Measurements from ENCODE around the gene RNF34.

Gene RNF34

DNA sequence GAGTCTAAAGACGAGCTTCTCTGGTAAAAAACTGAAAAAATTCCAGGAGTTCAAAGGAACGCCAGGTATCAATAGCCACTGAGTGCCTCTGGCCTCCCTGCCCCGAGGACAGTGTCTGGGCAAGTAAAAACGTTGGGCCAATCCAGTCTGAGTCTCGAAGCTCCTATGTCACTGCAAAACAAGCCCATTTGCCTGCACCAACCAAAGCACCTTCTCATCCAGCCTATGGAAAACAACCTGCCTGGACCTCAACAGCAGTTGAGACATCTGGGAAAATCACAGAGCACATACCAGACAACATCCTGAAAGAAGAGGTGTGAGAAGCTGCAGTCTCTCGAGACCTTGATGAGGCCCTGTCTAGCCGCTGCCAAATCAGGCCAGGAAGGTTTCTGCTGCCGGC lies 56.6 kb downstream of the RNF34 start:
- no peak overlapping the region for H3K27ac Mint-ChIP-seq
- TF ChIP-seq, protein P1, sequence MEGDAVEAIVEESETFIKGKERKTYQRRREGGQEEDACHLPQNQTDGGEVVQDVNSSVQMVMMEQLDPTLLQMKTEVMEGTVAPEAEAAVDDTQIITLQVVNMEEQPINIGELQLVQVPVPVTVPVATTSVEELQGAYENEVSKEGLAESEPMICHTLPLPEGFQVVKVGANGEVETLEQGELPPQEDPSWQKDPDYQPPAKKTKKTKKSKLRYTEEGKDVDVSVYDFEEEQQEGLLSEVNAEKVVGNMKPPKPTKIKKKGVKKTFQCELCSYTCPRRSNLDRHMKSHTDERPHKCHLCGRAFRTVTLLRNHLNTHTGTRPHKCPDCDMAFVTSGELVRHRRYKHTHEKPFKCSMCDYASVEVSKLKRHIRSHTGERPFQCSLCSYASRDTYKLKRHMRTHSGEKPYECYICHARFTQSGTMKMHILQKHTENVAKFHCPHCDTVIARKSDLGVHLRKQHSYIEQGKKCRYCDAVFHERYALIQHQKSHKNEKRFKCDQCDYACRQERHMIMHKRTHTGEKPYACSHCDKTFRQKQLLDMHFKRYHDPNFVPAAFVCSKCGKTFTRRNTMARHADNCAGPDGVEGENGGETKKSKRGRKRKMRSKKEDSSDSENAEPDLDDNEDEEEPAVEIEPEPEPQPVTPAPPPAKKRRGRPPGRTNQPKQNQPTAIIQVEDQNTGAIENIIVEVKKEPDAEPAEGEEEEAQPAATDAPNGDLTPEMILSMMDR (IDR thresholded peaks at IDR 0.05; ENCODE audit: unreplicated experiment in 3 of 3) = no peak
- peaks cover 20% of the 10 kb centered on the region for H3K4me1 Mint-ChIP-seq
- H3K4me3 Mint-ChIP-seq = no peak overlapping the region
- H3K36me3 Mint-ChIP-seq (ENCODE audit: low read depth) = peaks cover 22% of the 10 kb centered on the region
- H3K9me3 Mint-ChIP-seq = no peaks in the 10 kb centered on the region
- H3K27me3 Mint-ChIP-seq (ENCODE audit: low read depth) = no peaks in the 10 kb centered on the region

DNA sequence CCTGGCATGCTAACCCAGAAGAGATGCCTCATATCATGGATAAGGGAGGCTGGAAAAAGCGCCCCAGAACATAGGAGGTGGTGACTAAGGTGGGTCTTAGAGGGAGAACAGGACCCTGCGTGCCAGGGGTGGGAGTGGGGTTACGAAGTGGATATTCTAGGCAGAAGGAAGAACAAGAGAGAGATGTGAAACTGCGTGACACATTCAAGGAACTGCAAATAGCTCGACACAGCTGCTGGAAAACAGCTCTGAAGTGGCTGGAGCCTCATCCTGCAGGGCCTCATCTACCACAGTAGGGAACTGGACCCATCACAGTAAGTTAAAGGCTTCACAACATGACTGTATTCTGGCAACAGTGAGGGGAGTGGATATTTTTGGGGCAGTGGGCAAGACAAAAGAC lies 61.1 kb downstream of the RNF34 start:
- Mint-ChIP-seq H3K9me3 (no peaks in the 10 kb centered on the region), H3K36me3 (ENCODE audit: low read depth) (peaks cover 18% of the 10 kb centered on the region), H3K4me3 (no peak overlapping the region), H3K27me3 (ENCODE audit: low read depth) (peaks cover 1% of the 10 kb centered on the region), H3K27ac (no peak overlapping the region), H3K4me1 (peaks cover 17% of the 10 kb centered on the region)
- TF ChIP-seq, protein P1 (IDR thresholded peaks at IDR 0.05; ENCODE audit: unreplicated experiment in 3 of 3) = no peak

DNA sequence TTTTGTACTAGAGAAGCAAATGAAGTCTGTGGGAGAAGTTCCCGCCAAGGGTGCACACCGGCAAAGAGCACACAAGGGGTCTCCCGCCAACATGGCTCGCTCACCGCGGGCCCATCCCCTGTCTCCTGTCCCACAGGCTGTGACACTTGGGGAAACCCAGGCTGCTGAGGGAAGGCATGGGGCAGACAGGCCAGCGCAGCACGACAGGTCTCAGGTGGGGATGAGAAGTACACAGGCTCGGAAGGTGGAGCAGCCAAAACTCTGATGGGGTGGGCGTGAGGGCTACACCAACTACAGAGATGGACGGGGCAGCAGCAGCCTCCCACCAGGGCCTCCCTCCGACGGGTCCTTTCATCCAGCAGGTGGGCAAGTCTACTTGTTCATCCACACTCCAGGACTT lies 64.4 kb downstream of the RNF34 start:
- Mint-ChIP-seq H3K4me1 (peaks cover 20% of the 10 kb centered on the region), H3K36me3 (ENCODE audit: low read depth) (peaks cover 11% of the 10 kb centered on the region), H3K27me3 (ENCODE audit: low read depth) (peaks cover 4% of the 10 kb centered on the region), H3K4me3 (peak overlapping the region; percentile 48 to 70 (median 57)), H3K9me3 (no peaks in the 10 kb centered on the region), H3K27ac (no peak overlapping the region)
- TF ChIP-seq, protein P1 (IDR thresholded peaks at IDR 0.05; ENCODE audit: unreplicated experiment in 3 of 3) = no peak

DNA sequence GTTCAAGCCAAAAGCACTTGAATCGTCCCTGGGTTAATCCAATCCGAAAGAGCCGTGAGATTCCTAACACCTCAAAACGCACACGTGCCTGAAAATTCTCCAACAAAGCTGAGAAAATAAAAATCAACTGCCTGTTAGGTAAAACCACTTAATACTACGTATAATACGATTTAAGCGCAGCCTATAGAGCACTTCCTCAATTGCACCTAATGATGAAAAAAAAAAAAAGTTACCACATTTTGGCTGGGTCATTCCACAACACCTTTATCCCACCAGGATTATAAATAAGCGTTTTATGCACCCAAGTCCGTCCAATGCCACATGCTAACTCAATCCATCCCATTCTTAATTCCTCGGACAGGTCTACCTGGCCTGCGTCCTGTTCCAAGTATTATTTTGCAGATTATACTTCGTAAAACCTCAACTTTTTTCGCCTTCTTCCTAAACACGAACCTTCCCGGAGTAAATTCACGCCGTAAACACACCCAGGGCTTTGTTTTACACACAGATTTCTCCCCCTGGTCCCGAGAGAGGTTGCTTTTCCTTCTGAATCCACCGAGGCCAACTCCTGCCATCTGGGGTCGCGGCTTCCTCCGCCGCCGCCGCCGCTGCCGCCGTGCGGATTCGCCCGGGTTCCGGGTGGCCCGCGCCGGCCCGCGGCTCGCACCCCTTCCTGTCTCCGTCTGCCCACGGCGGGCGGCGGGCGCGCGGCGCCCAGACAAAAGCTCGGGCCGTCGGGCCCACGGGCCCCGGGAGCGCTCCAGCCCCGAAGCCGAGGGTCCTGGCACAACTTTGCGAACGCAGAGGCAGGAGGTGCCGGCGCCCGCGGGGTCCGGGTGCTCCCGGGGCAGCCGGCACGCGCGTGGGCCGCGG lies 66.2 kb downstream of the RNF34 start:
- Mint-ChIP-seq H3K4me1 (peaks cover 16% of the 10 kb centered on the region), H3K4me3 (peak overlapping the region; percentile 91 to 95 (median 94)), H3K27me3 (ENCODE audit: low read depth) (peaks cover 7% of the 10 kb centered on the region), H3K36me3 (ENCODE audit: low read depth) (no peaks in the 10 kb centered on the region), H3K9me3 (no peaks in the 10 kb centered on the region), H3K27ac (peak overlapping the region; percentile 58 to 86 (median 84))
- TF ChIP-seq, protein P1 (IDR thresholded peaks at IDR 0.05; ENCODE audit: unreplicated experiment in 3 of 3) = no peak

DNA sequence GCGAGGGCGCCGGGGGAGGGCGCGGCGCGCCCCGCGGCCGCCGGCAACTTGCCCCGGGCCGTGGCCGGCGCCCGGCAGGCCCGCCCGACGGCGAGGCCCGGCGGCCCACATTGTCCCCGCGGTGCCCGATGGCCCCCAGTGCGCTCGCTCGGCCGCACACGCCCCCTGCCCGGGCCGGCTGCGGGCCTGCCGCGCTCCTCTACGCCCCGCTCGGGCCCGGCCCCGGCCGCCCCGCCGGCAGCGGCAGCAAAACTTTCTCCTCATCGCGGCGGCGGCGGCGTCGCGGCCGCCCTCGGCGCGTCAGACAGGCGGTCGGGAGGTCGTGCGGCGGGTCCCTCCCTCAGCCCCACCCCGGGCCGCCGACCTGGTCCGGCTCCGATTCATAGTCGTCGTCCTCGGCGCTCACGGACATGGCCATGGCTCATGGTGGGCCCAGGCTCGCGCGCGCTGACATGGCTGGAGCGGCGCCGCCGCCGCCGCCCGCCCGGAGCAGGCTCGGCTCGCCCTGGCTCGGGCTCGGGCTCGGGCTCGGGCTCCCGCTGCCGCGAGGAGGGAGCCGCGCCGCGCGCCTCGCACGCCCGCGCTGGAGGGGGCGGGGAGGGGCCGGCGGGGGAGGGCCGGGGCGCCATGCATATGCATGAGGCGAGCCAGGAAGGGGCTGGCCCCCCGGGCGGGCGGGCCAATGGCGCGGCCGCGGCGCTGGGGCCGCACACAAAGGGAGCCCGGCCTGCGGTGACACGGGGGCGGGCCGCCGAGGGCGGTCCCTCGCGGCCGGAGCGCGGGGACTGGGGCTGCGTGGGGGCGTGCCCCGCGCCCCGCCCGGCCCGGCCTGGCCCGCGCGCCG lies 67.1 kb downstream of the RNF34 start:
- Mint-ChIP-seq H3K4me3 (peak overlapping the region in 2 of 3 experiments; percentile 28 to 58), H3K4me1 (peaks cover 12% of the 10 kb centered on the region), H3K27me3 (ENCODE audit: low read depth) (peaks cover 7% of the 10 kb centered on the region), H3K9me3 (no peaks in the 10 kb centered on the region), H3K27ac (no peak overlapping the region), H3K36me3 (ENCODE audit: low read depth) (no peaks in the 10 kb centered on the region)
- TF ChIP-seq, protein P1 (IDR thresholded peaks at IDR 0.05; ENCODE audit: unreplicated experiment in 3 of 3) = no peak

All from nephron (organoid).